Ishikawa (cell line): ENCODE measurements around the gene TDP1.

Source experiments
- CEBPB ChIP-seq: IDR thresholded peaks from 2 replicates; pipeline ENCODE4 v1.6.1; 2012
- CREB1 ChIP-seq: IDR thresholded peaks from 2 replicates; pipeline ENCODE4 v1.6.1; 2012; ENCODE audit warnings: low read depth
- EGR1 ChIP-seq: IDR thresholded peaks from 2 replicates; pipeline ENCODE4 v1.6.1; 2012
- EP300 ChIP-seq: IDR thresholded peaks from 2 replicates; pipeline ENCODE4 v1.6.1; 2012; ENCODE audit warnings: borderline replicate concordance
- RAD21 ChIP-seq: IDR thresholded peaks from 2 replicates; pipeline ENCODE4 v1.6.1; 2012; ENCODE audit warnings: low read depth
- TAF1 ChIP-seq: IDR thresholded peaks from 2 replicates; pipeline ENCODE4 v1.6.1; 2012; ENCODE audit warnings: low read depth, mild to moderate bottlenecking
- TCF12 ChIP-seq: IDR thresholded peaks from 2 replicates; pipeline ENCODE4 v1.6.1; 2012; ENCODE audit warnings: low read depth
- TEAD4 ChIP-seq: IDR thresholded peaks from 2 replicates; pipeline ENCODE4 v1.6.1; 2012
- YY1 ChIP-seq: IDR thresholded peaks from 2 replicates; pipeline ENCODE4 v1.6.1; 2012; ENCODE audit warnings: low read depth
- TF ChIP-seq, protein P1 (sequence below): IDR thresholded peaks from 2 replicates; pipeline ENCODE4 v1.6.1; 2012
- TF ChIP-seq, protein P2 (sequence below): IDR thresholded peaks from 2 replicates; pipeline ENCODE4 v1.6.1; 2012; ENCODE audit warnings: low read depth, mild to moderate bottlenecking
- TF ChIP-seq, protein P3 (sequence below): IDR thresholded peaks from 2 replicates; pipeline ENCODE4 v1.6.1; 2012

DNA sequence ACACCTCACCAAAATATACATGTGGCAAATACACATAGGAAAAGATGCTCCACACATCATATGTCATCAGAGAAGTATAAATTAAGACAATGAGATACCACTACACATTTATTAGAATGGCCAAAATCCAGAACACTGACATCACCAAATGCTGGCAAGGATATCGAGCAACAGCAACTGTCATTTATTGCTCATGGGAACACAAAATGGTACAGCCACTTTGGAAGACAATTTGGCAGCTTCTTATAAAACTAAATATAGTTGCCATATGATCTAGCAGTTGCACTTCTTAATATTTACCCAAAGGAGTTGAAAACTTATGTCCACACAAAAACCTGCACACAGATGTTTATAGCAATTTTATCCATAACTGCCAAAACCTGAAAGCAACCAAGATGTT lies 99.1 kb downstream of the TDP1 start:
- TF ChIP-seq CREB1 (no peak), EP300 (no peak), TAF1 (no peak), EGR1 (no peak), RAD21 (no peak), CEBPB (no peak), YY1 (no peak), TEAD4 (no peak), TCF12 (no peak)
- TF ChIP-seq, protein P1, sequence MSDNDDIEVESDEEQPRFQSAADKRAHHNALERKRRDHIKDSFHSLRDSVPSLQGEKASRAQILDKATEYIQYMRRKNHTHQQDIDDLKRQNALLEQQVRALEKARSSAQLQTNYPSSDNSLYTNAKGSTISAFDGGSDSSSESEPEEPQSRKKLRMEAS: no peak
- TF ChIP-seq, protein P2, sequence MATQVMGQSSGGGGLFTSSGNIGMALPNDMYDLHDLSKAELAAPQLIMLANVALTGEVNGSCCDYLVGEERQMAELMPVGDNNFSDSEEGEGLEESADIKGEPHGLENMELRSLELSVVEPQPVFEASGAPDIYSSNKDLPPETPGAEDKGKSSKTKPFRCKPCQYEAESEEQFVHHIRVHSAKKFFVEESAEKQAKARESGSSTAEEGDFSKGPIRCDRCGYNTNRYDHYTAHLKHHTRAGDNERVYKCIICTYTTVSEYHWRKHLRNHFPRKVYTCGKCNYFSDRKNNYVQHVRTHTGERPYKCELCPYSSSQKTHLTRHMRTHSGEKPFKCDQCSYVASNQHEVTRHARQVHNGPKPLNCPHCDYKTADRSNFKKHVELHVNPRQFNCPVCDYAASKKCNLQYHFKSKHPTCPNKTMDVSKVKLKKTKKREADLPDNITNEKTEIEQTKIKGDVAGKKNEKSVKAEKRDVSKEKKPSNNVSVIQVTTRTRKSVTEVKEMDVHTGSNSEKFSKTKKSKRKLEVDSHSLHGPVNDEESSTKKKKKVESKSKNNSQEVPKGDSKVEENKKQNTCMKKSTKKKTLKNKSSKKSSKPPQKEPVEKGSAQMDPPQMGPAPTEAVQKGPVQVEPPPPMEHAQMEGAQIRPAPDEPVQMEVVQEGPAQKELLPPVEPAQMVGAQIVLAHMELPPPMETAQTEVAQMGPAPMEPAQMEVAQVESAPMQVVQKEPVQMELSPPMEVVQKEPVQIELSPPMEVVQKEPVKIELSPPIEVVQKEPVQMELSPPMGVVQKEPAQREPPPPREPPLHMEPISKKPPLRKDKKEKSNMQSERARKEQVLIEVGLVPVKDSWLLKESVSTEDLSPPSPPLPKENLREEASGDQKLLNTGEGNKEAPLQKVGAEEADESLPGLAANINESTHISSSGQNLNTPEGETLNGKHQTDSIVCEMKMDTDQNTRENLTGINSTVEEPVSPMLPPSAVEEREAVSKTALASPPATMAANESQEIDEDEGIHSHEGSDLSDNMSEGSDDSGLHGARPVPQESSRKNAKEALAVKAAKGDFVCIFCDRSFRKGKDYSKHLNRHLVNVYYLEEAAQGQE: no peak
- TF ChIP-seq, protein P3, sequence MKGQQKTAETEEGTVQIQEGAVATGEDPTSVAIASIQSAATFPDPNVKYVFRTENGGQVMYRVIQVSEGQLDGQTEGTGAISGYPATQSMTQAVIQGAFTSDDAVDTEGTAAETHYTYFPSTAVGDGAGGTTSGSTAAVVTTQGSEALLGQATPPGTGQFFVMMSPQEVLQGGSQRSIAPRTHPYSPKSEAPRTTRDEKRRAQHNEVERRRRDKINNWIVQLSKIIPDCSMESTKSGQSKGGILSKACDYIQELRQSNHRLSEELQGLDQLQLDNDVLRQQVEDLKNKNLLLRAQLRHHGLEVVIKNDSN: no peak
